ENCODE measurements around the gene CNTNAP2.

Gene CNTNAP2

GRCh38 chr7:148185041-148185440, 2068.4 kb downstream of the CNTNAP2 start:
- WGBS, 2 experiments (ENCODE audit: insufficient coverage in 2 of 2) = 81 to 84% methylated on average over 4 of the region's 5 CpGs
- peak overlapping the region; percentile 42 for H3K27ac ChIP-seq (ENCODE audit: low read depth, low read length, severe bottlenecking)
- H3K4me1 ChIP-seq (ENCODE audit: control insufficient read depth, insufficient read depth, low read length, poor library complexity, severe bottlenecking) = peaks cover 12% of the 10 kb centered on the region
- H3K9me3 ChIP-seq (ENCODE audit: control insufficient read depth, low read length) = no peaks in the 10 kb centered on the region
- H3K4me3 ChIP-seq (ENCODE audit: extremely low read depth, insufficient read depth, low read length, poor library complexity, severe bottlenecking) = no peak overlapping the region
- no peaks in the 10 kb centered on the region for H3K36me3 ChIP-seq (ENCODE audit: control insufficient read depth, insufficient read depth, low read length)

- peaks cover 10% of the 10 kb centered on the region for H3K4me1 ChIP-seq (ENCODE audit: control insufficient read depth, insufficient read depth, low read length, poor library complexity, severe bottlenecking)
- no peaks in the 10 kb centered on the region for H3K36me3 ChIP-seq (ENCODE audit: control insufficient read depth, insufficient read depth, low read length)
- no CpG with 5 or more reads among the region's 6 CpGs for WGBS, 2 experiments (ENCODE audit: insufficient coverage in 2 of 2)
- H3K27ac ChIP-seq (ENCODE audit: low read depth, low read length, severe bottlenecking) = no peak overlapping the region
- no peak overlapping the region for H3K4me3 ChIP-seq (ENCODE audit: extremely low read depth, insufficient read depth, low read length, poor library complexity, severe bottlenecking)
- no peaks in the 10 kb centered on the region for H3K9me3 ChIP-seq (ENCODE audit: control insufficient read depth, low read length)
Observed at GRCh38 chr7:148187471-148187870, 2070.9 kb downstream of the CNTNAP2 start.

DNA sequence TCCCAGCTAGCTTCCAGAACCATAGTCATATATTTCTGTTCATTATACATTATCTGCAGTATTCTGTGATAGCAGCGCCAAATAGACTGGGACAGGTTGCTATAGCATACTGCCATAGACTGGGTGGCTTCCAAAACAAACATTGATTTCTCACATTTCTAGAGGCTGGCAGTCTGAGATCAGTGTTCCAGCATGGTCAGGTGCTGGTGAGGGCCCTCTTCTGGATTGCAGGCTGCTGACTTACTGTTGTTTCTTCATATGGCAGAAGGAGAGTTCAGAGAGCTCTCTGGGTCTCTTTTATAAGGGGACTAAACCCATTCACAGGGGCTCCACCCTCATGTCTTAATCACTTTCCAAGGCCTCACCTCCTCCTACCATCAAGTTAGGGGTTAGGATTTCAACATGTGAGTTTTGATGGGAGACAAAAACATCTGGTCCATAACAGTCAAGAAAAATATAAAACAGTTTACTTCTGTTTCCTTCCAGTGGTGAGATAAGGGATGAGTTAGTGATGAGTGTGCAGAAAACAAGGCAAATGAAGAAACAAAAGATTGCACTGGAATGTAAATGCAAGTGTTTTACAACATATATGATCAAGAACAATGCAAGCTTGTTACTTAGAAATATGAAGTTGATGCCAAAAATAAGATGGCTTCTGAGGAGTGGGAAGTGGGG, 2074.9 kb downstream of the CNTNAP2 start:
- H3K4me3 ChIP-seq (ENCODE audit: extremely low read depth, insufficient read depth, low read length, poor library complexity, severe bottlenecking) = no peak overlapping the region
- no peaks in the 10 kb centered on the region for H3K36me3 ChIP-seq (ENCODE audit: control insufficient read depth, insufficient read depth, low read length)
- no peak overlapping the region for H3K27ac ChIP-seq (ENCODE audit: low read depth, low read length, severe bottlenecking)
- peaks cover 4% of the 10 kb centered on the region for H3K4me1 ChIP-seq (ENCODE audit: control insufficient read depth, insufficient read depth, low read length, poor library complexity, severe bottlenecking)
- 100% methylated on average over 1 of the region's 1 CpG; no CpG with 5 or more reads in 1 of the 2 experiments for WGBS, 2 experiments (ENCODE audit: insufficient coverage in 2 of 2)
- no peaks in the 10 kb centered on the region for H3K9me3 ChIP-seq (ENCODE audit: control insufficient read depth, low read length)

DNA sequence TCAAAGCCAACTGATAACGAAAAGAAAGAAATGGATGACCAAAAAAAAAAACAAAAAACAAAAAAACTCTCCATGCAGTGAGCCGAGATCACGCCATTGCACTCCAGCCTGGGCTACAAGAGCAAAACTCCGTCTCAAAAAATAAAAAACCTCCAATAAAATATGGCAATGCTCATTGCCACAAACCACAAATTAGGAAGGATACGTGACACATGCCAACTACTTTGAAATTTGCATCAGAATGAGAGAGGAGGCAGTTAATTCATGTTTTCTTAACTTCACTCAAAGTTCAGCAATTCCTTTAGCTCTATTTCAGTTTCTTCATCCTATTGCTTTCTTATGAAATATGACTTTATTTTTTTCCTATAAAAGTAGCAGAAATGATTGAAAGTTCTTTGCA, 2075.9 kb downstream of the CNTNAP2 start:
- WGBS, 2 experiments (ENCODE audit: insufficient coverage in 2 of 2) = 80 to 90% methylated on average over 1 to 5 of the region's 5 CpGs
- peaks cover 4% of the 10 kb centered on the region for H3K4me1 ChIP-seq (ENCODE audit: control insufficient read depth, insufficient read depth, low read length, poor library complexity, severe bottlenecking)
- H3K4me3 ChIP-seq (ENCODE audit: extremely low read depth, insufficient read depth, low read length, poor library complexity, severe bottlenecking) = no peak overlapping the region
- H3K27ac ChIP-seq (ENCODE audit: low read depth, low read length, severe bottlenecking) = no peak overlapping the region
- no peaks in the 10 kb centered on the region for H3K9me3 ChIP-seq (ENCODE audit: control insufficient read depth, low read length)
- H3K36me3 ChIP-seq (ENCODE audit: control insufficient read depth, insufficient read depth, low read length) = no peaks in the 10 kb centered on the region

DNA sequence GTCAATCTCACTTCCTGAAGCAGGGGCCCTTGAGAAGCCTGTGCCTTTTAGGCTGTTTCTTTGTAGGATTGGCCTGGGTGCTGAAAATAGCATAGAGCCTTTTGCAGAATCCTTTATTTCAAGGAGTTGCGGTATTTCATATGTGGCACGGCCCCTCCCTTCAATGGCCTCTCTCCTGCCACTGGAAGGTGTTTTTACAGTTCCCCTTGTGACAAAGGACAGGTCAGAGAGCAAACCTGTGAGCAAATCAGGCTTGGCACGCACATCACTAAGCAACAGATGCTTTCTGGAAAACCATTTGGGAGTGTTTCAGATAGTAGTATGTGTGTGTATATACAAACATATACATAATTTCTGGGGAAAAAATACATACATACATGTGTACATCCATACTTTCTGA, 2085.4 kb downstream of the CNTNAP2 start:
- no peaks in the 10 kb centered on the region for H3K4me1 ChIP-seq (ENCODE audit: control insufficient read depth, insufficient read depth, low read length, poor library complexity, severe bottlenecking)
- 88 to 94% methylated on average over 2 of the region's 3 CpGs for WGBS, 2 experiments (ENCODE audit: insufficient coverage in 2 of 2)
- H3K4me3 ChIP-seq (ENCODE audit: extremely low read depth, insufficient read depth, low read length, poor library complexity, severe bottlenecking) = no peak overlapping the region
- no peak overlapping the region for H3K27ac ChIP-seq (ENCODE audit: low read depth, low read length, severe bottlenecking)
- no peaks in the 10 kb centered on the region for H3K9me3 ChIP-seq (ENCODE audit: control insufficient read depth, low read length)
- no peaks in the 10 kb centered on the region for H3K36me3 ChIP-seq (ENCODE audit: control insufficient read depth, insufficient read depth, low read length)

DNA sequence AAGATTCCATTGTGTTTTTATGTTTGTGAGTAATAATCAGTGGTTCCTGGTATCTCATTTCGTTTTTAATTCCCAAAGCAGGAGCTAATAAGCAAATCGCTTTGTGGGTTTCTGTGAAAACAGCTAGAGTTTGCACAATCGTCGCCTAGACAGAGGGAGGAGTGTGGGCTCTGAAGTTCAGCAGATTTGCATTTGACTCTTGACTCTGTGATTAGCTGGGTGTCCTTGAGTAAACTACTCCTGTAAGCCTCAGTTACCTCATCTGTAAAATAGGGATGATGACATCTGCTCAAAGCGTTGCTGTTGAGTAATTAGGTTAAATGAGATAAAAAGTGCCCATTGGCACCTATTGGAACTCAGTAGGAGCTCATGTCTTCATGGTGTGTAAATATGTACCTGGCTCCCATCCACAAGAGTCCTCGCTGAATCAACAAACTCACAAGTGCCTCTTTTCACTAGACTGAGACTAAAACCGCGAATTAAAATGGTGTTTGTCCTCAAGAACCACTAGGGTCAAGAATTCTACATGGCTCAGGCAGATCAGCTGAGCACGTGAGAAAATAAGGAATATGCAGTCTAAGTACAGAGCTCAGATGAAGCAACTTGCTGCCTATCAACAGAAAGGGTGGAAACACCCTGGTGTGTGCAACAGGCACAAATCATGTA, 2088.2 kb downstream of the CNTNAP2 start:
- Histone ChIP-seq H3K27ac (ENCODE audit: low read depth, low read length, severe bottlenecking) (no peak overlapping the region), H3K4me3 (ENCODE audit: extremely low read depth, insufficient read depth, low read length, poor library complexity, severe bottlenecking) (no peak overlapping the region), H3K9me3 (ENCODE audit: control insufficient read depth, low read length) (no peaks in the 10 kb centered on the region), H3K36me3 (ENCODE audit: control insufficient read depth, insufficient read depth, low read length) (no peaks in the 10 kb centered on the region), H3K4me1 (ENCODE audit: control insufficient read depth, insufficient read depth, low read length, poor library complexity, severe bottlenecking) (no peaks in the 10 kb centered on the region)
- 90 to 94% methylated on average over 5 to 7 of the region's 9 CpGs for WGBS, 2 experiments (ENCODE audit: insufficient coverage in 2 of 2)

- Histone ChIP-seq H3K4me1 (ENCODE audit: control insufficient read depth, insufficient read depth, low read length, poor library complexity, severe bottlenecking) (no peaks in the 10 kb centered on the region), H3K27ac (ENCODE audit: low read depth, low read length, severe bottlenecking) (no peak overlapping the region), H3K4me3 (ENCODE audit: extremely low read depth, insufficient read depth, low read length, poor library complexity, severe bottlenecking) (no peak overlapping the region), H3K9me3 (ENCODE audit: control insufficient read depth, low read length) (no peaks in the 10 kb centered on the region), H3K36me3 (ENCODE audit: control insufficient read depth, insufficient read depth, low read length) (no peaks in the 10 kb centered on the region)
- 93% methylated on average over 5 of the region's 6 CpGs for WGBS, 2 experiments (ENCODE audit: insufficient coverage in 2 of 2)
Observed at GRCh38 chr7:148209643-148210190, 2093.1 kb downstream of the CNTNAP2 start.

- Histone ChIP-seq H3K9me3 (ENCODE audit: control insufficient read depth, low read length) (no peaks in the 10 kb centered on the region), H3K27ac (ENCODE audit: low read depth, low read length, severe bottlenecking) (no peak overlapping the region), H3K36me3 (ENCODE audit: control insufficient read depth, insufficient read depth, low read length) (no peaks in the 10 kb centered on the region), H3K4me1 (ENCODE audit: control insufficient read depth, insufficient read depth, low read length, poor library complexity, severe bottlenecking) (no peaks in the 10 kb centered on the region), H3K4me3 (ENCODE audit: extremely low read depth, insufficient read depth, low read length, poor library complexity, severe bottlenecking) (no peak overlapping the region)
- 82 to 96% methylated on average over 2 of the region's 3 CpGs for WGBS, 2 experiments (ENCODE audit: insufficient coverage in 2 of 2)
Observed at GRCh38 chr7:148210804-148211325, 2094.3 kb downstream of the CNTNAP2 start.

- Histone ChIP-seq H3K4me3 (ENCODE audit: extremely low read depth, insufficient read depth, low read length, poor library complexity, severe bottlenecking) (no peak overlapping the region), H3K9me3 (ENCODE audit: control insufficient read depth, low read length) (no peaks in the 10 kb centered on the region), H3K27ac (ENCODE audit: low read depth, low read length, severe bottlenecking) (no peak overlapping the region), H3K4me1 (ENCODE audit: control insufficient read depth, insufficient read depth, low read length, poor library complexity, severe bottlenecking) (no peaks in the 10 kb centered on the region), H3K36me3 (ENCODE audit: control insufficient read depth, insufficient read depth, low read length) (no peaks in the 10 kb centered on the region)
Observed at GRCh38 chr7:148211740-148212151, 2095.1 kb downstream of the CNTNAP2 start.

DNA sequence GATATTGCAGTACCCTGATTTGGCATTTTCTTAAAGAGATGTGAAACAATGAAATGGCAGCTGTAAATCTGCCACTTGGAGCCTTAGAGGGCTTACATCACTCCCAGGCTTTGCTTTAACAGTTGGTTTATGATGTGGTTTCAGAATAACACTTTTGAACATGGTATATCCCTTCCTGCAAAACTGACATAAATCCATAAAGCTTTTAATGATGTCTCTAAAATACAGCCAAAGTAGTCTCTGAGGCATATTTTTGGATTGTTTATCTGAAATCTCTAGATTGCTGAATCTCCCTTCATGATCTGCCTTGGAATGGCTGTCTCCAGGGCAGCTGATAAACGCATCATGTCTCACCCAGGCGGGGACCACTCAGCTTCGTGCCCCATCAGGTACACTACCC, 2096.1 kb downstream of the CNTNAP2 start:
- Histone ChIP-seq H3K9me3 (ENCODE audit: control insufficient read depth, low read length) (no peaks in the 10 kb centered on the region), H3K36me3 (ENCODE audit: control insufficient read depth, insufficient read depth, low read length) (no peaks in the 10 kb centered on the region), H3K27ac (ENCODE audit: low read depth, low read length, severe bottlenecking) (no peak overlapping the region), H3K4me1 (ENCODE audit: control insufficient read depth, insufficient read depth, low read length, poor library complexity, severe bottlenecking) (no peaks in the 10 kb centered on the region), H3K4me3 (ENCODE audit: extremely low read depth, insufficient read depth, low read length, poor library complexity, severe bottlenecking) (no peak overlapping the region)
- 83 to 100% methylated on average over 2 to 3 of the region's 3 CpGs for WGBS, 2 experiments (ENCODE audit: insufficient coverage in 2 of 2)

- Histone ChIP-seq H3K9me3 (ENCODE audit: control insufficient read depth, low read length) (no peaks in the 10 kb centered on the region), H3K27ac (ENCODE audit: low read depth, low read length, severe bottlenecking) (no peak overlapping the region), H3K36me3 (ENCODE audit: control insufficient read depth, insufficient read depth, low read length) (no peaks in the 10 kb centered on the region), H3K4me3 (ENCODE audit: extremely low read depth, insufficient read depth, low read length, poor library complexity, severe bottlenecking) (no peak overlapping the region), H3K4me1 (ENCODE audit: control insufficient read depth, insufficient read depth, low read length, poor library complexity, severe bottlenecking) (no peaks in the 10 kb centered on the region)
- 92 to 100% methylated on average over 2 of the region's 4 CpGs for WGBS, 2 experiments (ENCODE audit: insufficient coverage in 2 of 2)
Observed at GRCh38 chr7:148214101-148214500, 2097.5 kb downstream of the CNTNAP2 start.
